Measurements from ENCODE around the gene HHLA2. TPM values are rescaled to one million over a fixed set of nuclear protein-coding genes. Genes with fewer than 3 reads are reported as not detected.
"Not testable (repeated sequence)": the region's sequence is repeated elsewhere in the genome, so short reads cannot be mapped to it uniquely, and the experiment has no call there.

The HHLA2 gene
- polyA plus RNA-seq, 3 donors, result 0.13 TPM; not detected in 2

GRCh38 chr3:108271626-108272025, 24.7 kb upstream of the HHLA2 start:
- H3K27ac Mint-ChIP-seq, result no peak overlapping the region

GRCh38 chr3:108279066-108279465, 17.3 kb upstream of the HHLA2 start:
- H3K9me3 ChIP-seq (replicated peaks in 1 of 2; ENCODE audit: control insufficient read depth in 1 of 2, insufficient read depth in 1 of 2, low read length in 2 of 2), result peaks cover 20 to 34% of the 10 kb centered on the region in 2 donors
- H3K36me3 ChIP-seq (replicated peaks in 1 of 2; ENCODE audit: control insufficient read depth in 1 of 2, insufficient read depth in 2 of 2, low read length in 2 of 2); intact Hi-C loops (cut with micrococcal nuclease); H3K27me3 ChIP-seq (ENCODE audit: control insufficient read depth in 2 of 2, insufficient read depth in 2 of 2, low read length in 2 of 2); H3K4me3 ChIP-seq (replicated peaks in 1 of 3; ENCODE audit: low read depth in 2 of 3, low read length in 3 of 3); H3K4me1 Mint-ChIP-seq; H3K36me3 Mint-ChIP-seq; H3K4me3 Mint-ChIP-seq; H3K4me1 ChIP-seq (ENCODE audit: control insufficient read depth in 1 of 2, insufficient read depth in 2 of 2, low read length in 2 of 2); H3K79me2 ChIP-seq (ENCODE audit: insufficient read depth, low read length); H2AFZ ChIP-seq (ENCODE audit: insufficient read depth, low read depth, low read length, poor library complexity, severe bottlenecking); H4K20me1 ChIP-seq (ENCODE audit: insufficient read depth, low read length); H3K27ac ChIP-seq (ENCODE audit: low read depth in 1 of 2, low read length in 2 of 2); H3K27me3 Mint-ChIP-seq (ENCODE audit: low read depth in 3 of 3); H3K9ac ChIP-seq (ENCODE audit: insufficient read depth, low read length, poor library complexity, severe bottlenecking); H3K27ac Mint-ChIP-seq; H3K4me2 ChIP-seq (replicated peaks; ENCODE audit: extremely low read depth, low read length, poor library complexity, severe bottlenecking); DNase-seq: not testable (repeated sequence)
- H3K9me3 Mint-ChIP-seq, result peaks cover 24 to 46% (median 34%) of the 10 kb centered on the region in 7 donors
- WGBS (ENCODE audit: insufficient coverage), result no CpG with 5 or more reads among the region's 4 CpGs

More at GRCh38 chr3:108271626-108272025, 24.7 kb upstream of the HHLA2 start:
- Mint-ChIP-seq H3K9me3 (peaks cover 7 to 14% (median 9%) of the 10 kb centered on the region in 7 donors), H3K36me3 (no peaks in the 10 kb centered on the region), H3K4me1 (peaks cover 2% of the 10 kb centered on the region), H3K27me3 (ENCODE audit: low read depth in 3 of 3) (peaks cover 0 to under 1% (median 0%) of the 10 kb centered on the region in 3 donors), H3K4me3 (no peak overlapping the region)
- no peak overlapping the region for H3K4me3 ChIP-seq (replicated peaks in 1 of 3; ENCODE audit: low read depth in 2 of 3, low read length in 3 of 3)
- intact Hi-C loops (cut with micrococcal nuclease), result no loop called here
- no peaks in the 10 kb centered on the region for H3K27me3 ChIP-seq (ENCODE audit: control insufficient read depth in 2 of 2, insufficient read depth in 2 of 2, low read length in 2 of 2)
- H3K9ac ChIP-seq (ENCODE audit: insufficient read depth, low read length, poor library complexity, severe bottlenecking), result no peak overlapping the region
- no peaks in the 10 kb centered on the region for H3K9me3 ChIP-seq (replicated peaks in 1 of 2; ENCODE audit: control insufficient read depth in 1 of 2, insufficient read depth in 1 of 2, low read length in 2 of 2)
- no peaks in the 10 kb centered on the region for H3K36me3 ChIP-seq (replicated peaks in 1 of 2; ENCODE audit: control insufficient read depth in 1 of 2, insufficient read depth in 2 of 2, low read length in 2 of 2)
- WGBS (ENCODE audit: insufficient coverage), result 0% methylated on average over 1 of the region's 2 CpGs
- no peaks in the 10 kb centered on the region for H3K4me1 ChIP-seq (ENCODE audit: control insufficient read depth in 1 of 2, insufficient read depth in 2 of 2, low read length in 2 of 2)
- no peaks in the 10 kb centered on the region for H4K20me1 ChIP-seq (ENCODE audit: insufficient read depth, low read length)
- TF ChIP-seq CTCF (IDR thresholded peaks at IDR 0.05), result no peak
- DNase-seq, result no peak
- no peaks in the 10 kb centered on the region for H3K79me2 ChIP-seq (ENCODE audit: insufficient read depth, low read length)
- no peak overlapping the region for H3K4me2 ChIP-seq (replicated peaks; ENCODE audit: extremely low read depth, low read length, poor library complexity, severe bottlenecking)
- no peak overlapping the region for H2AFZ ChIP-seq (ENCODE audit: insufficient read depth, low read depth, low read length, poor library complexity, severe bottlenecking)
- H3K27ac ChIP-seq (ENCODE audit: low read depth in 1 of 2, low read length in 2 of 2), result no peak overlapping the region
